HG03095 (cell line): ENCODE measurements around the gene UMODL1.
"Not testable (repeated sequence)": the region's sequence is repeated elsewhere in the genome, so short reads cannot be mapped to it uniquely, and the experiment has no call there.

ENCODE experiments used
- ATAC-seq: cut with Tn5 transposase; IDR thresholded peaks from one replicate; pipeline ENCODE4 v1.9.1; 2021; ENCODE audit warnings: moderate library complexity; ENCODE audit not compliant: unreplicated experiment

Gene UMODL1

DNA sequence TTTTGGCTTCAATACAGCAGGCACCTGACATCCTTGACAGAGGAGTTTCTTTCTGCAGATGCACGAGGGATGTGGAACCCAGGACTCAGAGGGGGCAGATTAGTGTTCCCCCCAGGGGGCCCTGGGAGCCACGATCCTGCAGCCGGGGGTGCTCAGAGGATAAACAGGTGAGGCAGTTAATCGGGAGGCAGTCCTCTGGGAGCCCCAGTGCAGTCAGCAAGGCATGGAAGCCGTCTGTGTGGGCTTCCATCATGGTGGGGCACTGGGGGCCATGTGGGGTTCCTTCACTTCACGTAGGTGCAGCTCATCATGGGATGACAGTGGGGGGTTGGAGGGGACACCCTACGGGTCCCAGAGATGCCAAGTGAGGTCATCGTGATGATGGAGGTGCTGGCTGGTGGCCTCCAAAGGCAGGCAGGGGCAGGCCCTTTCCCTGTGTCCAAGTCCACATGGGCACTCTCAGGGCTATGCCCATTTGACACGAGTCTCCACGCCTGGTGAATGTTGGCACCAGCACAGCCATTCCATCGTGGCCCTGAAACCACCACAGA, 88.5 kb downstream of the UMODL1 start:
- ATAC-seq, result no peak

DNA sequence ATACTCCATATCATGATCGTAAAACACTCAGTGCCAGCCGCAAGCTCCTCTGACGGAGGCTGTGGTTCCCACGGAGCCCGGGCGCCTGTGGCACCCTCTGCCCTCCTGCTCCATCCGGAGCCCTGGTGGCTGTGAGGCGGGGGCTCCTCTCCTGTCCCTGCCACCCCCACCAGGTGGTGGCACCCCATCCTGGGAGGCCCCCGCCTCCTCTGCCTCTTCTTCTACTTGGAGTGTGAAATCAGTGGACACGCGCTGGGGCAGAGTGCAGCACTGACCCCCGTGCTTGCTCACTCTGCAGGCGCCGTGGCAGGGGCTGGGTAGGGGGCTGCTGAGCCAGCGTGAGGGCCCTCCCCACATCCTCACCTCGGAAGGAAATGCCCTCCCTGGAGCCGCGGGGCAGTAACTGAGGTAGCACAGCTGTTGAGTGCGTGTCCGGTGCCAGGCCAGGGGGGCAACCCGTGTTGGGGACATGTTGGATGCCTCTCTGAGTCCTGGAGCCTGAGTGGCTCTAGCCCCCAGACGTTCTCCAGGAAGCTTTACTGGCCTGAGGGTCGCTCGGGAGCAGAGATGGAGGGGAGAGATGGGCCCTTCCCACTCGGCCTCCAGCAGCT, 89.1 kb downstream of the UMODL1 start:
- ATAC-seq, result no peak

DNA sequence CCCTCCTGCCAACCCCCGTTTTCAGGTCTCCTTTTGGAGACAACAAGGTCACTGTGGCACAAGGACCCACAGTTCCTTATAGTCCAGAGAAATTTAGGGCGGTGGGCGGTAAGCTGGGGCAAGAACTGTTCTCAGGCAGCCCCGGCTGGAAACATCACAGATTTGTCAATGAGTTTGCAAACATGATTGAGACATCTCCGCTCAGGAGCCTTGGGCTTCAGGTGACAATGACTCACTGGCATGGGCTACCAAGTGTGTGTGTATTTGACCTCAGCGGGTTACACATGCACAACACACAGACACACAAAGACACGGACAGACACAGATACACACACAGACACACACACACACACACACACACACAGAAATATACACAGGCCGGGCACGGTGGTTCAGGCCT, 89.6 kb downstream of the UMODL1 start:
- no peak for ATAC-seq

DNA sequence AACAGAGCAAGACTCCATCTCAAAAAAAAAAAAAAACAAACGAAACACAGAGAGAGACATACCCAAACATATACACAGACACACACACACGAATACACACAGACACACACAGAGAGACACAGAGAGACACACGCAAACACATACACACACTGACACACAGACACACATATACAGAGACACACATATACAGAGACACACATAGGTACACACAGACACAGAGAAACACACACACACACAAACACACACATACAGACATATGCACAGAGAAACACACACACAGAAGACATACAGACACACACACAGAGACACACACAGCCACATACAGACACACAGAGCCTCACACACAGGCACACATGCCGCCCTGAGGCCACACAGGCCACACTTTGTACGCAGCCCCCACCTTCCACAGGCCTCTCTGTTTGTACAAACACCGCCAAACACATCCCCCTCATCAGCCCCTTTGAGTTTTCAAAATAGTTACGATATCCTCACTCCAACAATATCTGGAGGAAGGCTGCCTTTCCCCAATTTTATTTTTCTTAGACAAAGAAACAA, 90.4 kb downstream of the UMODL1 start:
- no peak for ATAC-seq

DNA sequence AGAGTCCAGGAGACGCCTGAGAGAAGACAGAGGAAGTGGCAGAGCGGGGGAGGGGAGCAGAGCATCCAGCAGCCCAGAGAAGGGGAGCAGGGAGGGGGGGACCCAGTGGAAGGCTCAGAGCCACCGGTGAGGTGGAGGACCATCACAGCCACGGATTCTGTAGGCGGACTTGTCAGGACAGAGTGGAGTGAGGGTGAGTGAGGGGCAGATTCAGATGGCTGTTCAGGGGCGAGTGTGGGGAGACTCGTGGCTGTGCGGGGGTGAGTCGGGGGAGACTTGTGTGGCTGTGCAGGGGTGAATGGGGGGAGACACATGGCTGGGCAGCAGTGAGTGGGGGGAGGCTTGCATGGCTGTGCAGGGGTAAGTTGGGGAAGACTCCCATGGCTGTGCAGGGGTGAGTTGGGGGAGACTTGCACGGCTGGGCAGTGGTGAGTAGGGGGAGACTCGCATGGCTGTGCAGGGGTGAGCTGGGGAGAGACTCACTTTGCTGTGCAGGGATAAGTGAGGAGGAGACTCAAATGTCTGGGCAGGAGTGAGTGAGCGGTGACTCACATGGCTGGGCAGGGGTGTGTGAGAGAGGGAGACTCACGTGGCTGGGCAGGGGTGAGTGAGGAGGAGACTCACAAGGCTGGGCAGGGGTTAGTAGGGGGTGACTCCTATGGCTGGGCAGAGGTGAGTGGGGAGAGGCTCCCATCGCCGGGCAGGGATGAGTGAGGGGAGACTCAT, 91.0 kb downstream of the UMODL1 start:
- no peak for ATAC-seq

DNA sequence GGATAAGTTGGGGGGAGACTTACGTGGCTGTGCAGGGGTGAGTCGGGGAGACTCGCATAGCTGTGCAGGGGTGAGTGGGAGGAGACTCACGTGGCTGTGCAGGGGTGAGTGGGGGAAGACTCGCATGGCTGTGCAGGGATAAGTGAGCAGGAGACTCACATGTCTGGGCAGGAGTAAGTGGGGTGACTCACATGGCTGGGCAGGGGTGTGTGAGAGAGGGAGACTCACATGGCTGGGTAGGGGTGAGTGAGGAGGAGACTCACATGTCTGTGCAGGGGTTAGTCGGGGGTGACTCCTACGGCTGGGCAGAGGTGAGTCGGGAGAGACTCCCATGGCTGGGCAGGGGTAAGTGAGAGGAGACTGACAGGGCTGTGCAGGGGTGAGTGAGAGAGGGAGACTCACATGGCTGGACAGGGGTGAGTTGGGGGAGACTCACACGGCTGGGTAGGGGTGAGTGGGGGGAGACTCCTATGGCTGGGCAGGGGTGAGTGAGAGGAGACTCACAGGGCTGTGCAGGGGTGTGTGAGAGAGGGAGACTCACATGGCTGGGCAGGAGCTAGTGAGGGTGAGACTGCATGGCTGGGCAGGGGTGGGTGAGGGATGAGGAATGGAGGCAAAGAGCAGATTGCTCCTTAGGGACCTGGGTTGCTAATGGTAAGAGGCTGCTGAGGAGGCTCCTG, 91.9 kb downstream of the UMODL1 start:
- no peak for ATAC-seq

DNA sequence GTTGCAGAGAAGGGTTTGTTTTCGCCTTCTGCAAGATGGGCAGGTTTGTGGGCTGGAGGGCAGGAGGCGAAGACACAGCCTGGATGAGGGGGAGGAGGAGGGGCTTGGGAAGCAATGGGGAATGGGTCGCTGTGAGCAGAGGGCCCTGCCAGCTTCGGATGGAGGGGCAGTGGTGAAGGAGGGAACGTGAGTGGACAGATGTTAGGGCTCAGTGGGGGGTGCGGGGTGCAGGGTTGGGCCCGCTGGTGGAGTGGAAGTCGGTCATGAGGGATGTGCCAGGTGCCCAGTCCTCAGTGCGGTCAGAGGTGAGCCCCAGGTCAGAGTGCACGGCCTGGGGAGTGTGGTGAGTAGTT, 92.4 kb downstream of the UMODL1 start:
- no peak for ATAC-seq

DNA sequence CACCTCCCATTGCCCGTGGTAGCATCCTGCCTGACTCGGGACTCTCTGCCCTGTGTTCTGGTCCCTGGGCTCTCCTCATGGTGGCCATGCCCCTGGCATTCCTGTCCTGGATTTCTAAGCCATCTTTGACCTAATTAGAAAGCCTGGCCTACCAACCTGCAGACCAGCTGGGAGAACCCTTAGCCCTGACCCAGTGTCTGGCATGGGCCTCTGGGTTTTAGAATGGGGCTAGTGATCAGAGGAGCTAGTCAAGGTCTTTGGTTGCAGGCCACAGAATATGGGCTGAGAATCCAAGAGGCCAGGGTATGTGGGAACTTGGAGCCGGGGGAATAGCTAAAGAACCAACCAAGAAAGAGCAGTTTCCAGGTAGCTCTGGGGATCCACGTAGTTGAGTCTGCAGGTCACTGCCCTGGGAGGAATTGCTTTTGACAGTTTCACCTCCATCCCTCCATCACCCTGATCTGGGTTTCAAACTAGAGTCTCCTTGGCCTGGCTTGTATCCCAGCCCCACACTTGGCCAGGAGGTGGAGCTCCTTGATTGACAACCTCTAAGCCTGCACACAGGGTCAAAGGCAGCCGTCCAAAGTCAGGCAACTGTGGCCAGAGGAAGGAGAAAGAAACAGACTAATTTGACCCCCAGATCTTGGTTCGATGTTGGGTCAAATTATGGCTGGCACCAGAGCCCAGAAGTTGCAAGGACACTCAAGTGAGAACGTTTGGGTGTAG, 93.1 kb downstream of the UMODL1 start:
- no peak for ATAC-seq

DNA sequence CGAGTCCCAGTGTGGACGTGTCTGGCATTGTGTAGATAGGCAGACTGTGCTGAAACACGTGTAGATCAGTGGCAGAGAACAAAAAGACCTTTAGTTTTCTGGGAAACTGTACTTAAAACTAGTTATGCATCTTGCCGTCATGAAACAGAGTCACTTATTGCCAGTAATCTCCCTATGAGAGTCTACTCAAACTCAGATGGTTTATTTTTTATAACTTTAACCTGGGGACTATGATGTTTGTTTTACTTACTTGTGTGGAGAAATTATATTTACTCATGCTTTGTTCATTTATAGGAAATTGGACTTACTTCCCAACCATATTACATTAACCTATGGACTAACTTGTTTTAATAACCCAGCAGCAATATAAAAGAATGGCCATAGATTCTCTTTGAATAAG, 93.7 kb downstream of the UMODL1 start:
- ATAC-seq, result no peak

DNA sequence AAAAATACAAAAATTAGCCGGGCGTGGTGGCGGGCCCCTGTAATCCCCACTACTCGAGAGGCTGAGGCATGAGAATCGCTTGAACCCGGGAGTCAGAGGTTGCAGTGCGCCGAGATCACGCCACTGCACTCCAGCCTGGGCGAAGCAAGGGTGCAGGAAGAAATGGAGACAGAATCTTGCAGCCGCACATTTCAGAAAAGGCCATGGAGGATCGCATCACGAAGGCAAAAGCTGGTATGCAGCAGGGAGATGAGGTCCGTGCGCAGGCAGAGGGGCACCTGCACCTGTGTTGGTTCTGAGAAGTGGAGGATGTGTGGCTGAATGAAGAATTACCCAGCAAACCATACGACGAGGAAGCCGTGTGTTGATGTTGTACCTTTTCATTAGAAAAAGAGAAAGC, 94.8 kb downstream of the UMODL1 start:
- ATAC-seq, result no peak

DNA sequence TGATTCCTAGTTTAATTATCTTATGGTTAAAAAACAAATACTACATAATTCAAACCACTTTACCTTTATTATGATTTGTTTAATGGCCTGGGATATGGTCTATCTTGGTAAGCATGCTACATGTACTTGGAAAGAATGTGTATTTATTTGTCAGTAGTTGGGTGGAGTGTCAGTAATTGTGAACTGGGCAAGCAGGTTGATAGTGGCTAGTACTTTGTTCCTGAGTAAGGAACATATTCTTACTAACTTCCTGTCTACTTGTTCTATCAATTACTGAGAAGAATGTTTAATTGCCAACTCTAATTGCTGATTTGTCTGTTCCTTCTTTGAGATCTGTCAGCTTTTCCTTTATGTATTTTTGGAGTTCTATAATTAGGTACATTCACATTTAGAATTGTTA, 98.6 kb downstream of the UMODL1 start:
- no peak for ATAC-seq

DNA sequence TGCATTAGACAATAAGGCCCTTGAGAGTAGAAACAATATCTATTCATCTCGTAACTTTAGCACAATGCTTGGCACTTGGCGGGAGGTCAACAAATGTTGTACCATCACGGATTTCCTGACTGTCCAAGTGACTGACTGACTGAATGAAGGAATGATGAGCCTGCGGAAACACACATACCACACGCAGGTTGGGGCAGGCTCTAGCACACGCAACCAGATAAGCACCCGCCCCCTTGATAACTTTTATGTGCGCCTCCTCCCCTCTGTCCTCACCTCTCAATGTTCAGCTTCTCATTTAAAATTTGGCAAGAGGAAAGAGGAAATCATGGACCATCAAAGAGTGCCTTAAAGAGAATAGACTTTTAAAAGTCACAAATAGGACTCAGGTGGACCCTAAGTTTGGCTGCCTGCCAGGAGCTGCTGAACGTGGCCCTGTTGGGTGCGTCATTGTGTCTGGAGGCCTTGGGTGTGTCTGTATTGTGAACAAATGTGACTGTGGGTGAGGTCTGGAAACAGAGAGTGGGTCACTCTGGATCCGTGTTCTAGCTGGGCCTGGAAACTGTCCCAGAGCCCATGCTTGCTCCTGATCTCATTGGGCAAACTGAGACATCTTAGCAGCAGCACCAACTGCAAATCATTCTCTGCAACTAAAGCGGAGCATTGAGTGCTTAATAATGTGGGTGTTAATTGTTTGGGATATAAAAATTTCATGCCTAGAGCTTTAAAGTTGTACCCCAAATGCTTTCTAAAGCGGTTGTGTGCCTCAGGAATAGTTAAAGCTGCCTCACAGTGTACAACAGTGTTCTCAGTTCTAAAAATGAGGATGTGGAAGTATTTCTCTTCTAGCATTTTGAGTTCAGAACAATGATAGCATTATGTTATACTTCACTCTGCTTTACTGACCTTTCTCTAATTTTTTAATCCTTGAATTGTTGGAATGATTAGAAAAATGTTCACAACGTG, 100.3 kb downstream of the UMODL1 start:
- no peak for ATAC-seq

DNA sequence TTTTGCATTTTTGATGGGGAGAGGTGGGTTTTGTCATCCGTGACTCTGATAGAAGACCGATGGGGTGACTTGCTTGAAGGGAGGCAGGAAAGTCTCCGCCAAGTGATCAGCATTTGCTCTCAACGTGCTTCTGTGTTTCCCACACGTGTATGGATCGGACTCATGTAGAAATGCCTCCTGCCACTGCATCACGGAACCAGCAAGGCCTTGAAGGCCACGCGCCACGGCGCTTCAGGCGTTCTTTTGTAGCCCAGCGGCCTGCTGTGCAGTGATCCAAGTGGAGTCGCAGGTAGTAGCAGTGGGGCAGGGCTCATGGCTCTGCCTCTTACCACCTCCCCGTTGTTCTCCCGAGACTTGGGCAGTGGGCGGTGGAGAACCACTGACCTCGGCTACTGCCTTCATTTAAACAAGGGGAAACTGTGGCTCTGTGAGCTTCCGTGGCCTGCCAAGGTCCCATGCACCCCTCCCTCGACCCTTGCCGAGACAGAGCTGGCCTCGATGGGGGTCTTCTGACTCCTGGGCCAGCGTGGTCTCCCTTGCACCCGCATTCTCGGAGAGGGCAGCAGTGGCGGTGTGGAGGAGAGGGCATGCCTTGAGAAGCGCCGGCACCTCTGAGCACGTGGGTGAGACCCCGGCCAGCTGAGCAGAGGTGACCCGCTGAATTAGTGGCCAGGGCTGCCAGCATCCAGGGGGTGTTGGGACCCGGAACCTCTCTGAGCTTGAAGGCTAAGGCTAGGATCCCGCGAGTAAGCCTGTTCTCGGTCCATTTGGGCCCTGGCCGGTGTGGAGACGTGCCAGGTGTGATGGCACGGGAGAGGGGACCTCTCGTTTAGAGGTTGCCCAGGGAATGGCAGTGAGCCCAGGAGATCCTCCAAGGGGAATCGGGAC, 101.7 kb downstream of the UMODL1 start:
- ATAC-seq, result no peak

DNA sequence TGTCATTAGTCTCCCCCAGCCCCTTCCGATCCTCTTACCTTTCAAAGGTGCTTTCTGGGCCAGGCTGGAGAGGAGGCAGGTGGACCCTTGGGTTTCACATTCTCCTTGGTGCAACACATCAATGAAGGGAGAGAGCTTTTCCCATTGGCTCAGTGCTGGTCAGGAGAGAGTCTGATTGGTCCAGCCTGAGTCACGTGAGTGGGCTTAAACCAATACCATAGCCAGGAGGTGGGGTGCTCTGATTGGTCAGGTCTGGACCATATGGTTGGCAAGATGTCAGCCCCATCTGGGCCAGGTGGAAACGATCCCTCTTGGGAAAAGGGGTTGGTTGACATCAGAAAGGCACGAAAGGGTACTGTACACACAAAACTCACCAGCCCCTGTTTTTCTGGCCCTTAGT, 103.1 kb downstream of the UMODL1 start:
- no peak for ATAC-seq

DNA sequence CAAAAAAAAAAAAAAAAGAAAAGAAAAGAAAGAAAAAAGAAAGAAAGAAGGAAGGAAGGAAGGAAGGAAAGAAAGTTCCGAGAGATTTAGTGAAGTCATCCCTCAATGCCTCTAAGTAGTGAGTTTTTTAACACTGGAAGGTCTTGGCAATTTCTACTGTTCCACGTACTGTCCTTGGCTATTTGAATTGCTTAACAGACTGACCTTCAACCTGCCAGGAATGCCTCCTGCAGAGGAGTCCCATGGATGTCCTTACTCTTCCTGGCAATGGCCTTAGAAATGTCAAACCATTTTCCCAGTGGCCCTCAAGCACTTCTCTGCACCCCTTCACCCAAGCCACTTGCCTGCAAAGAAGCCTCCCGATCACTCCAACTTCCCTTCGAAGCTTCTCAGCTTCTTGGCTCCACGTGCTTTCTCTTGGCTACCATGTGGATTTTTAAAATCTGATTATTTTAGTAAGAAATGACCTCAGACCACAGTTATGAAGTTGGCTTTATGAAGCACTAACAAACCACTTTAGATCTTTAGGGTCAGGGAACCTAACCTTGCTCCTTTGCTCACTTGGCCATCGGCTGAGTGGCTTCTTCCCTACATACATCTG, 104.1 kb downstream of the UMODL1 start:
- no peak for ATAC-seq

DNA sequence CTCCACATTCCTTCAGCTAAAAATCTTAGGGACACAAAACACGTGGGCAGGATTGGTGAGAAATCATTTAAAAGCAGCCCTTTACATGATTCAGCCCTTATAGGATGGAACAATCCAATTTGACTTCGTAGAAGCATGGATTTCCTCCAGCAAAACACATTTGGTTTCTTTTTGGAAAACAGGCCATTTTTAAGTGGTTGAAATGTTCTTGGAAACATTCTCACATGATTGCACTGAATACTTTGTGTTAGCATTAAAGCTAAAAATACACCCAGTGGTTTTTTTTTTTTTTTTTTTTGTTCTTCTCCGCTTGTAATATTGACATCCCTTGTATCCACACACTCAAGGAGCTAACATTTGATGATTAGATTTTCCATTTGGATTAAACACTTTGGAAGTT, 105.7 kb downstream of the UMODL1 start:
- no peak for ATAC-seq

DNA sequence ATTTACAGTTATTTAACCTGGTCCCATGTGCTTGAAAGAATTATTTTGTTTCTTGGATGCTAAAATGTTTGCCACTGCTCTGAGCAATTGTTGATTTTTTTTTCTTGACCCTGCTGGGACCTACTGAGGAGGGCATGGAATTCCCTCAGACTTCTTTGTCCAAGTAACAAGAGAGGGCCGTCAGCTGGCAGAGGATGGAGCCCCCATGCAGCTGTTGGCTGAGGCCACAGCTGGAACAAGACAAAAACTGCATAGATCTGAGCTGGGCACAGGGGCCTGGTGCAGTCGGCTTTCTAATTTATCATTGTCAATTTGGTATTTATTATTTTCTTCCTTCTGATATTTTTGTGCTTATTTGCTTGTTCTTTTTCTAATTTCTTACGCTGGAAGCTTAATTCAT, 108.2 kb downstream of the UMODL1 start:
- no peak for ATAC-seq

DNA sequence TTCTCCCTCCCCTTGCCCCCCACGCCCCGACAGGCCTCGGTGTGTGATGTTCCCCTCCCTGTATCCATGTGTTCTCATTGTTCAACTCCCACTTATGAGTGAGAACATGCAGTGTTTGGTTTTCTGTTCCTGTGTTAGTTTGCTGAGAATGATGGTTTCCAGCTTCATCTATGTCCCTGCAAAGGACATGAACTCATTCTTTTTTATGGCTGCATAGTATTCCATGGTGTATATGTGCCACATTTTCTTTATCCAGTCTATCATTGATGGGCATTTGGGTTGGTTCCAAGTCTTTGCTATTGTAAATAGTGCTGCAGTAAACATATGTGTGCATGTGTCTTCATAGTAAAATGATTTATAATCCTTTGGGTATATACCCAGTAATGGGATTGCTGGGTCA, 108.9 kb downstream of the UMODL1 start:
- not testable (repeated sequence) for ATAC-seq
